ACC112 (cell line): ENCODE data around the gene HEPN1.
A peak's percentile ranks its signal among the peaks of the same experiment; 100 is the strongest.

Source experiments
- H2AFZ ChIP-seq: fragments of 200-600 bp; sonication (generic); one replicate; pipeline ENCODE4 v1.6.0; 2017; ENCODE audit warnings: antibody characterized with exemption, low read length; ENCODE audit not compliant: unreplicated experiment
- H3K27ac ChIP-seq: fragments of 200-600 bp; sonication (generic); 2 replicates; pipeline ENCODE4 v1.5.1; 2014; ENCODE audit warnings: low read depth, mild to moderate bottlenecking, antibody characterized with exemption, low read length, moderate library complexity
- H3K27me3 ChIP-seq: fragments of 200-600 bp; sonication (generic); 2 replicates; pipeline ENCODE4 v1.6.1; 2014; ENCODE audit warnings: mild to moderate bottlenecking, antibody characterized with exemption, low read length, moderate library complexity, mixed read lengths; ENCODE audit not compliant: insufficient read depth
- H3K36me3 ChIP-seq: fragments of 200-600 bp; sonication (generic); 2 replicates; pipeline ENCODE4 v1.6.1; 2016; ENCODE audit warnings: mild to moderate bottlenecking, antibody characterized with exemption, low read length, moderate library complexity, mixed read lengths; ENCODE audit not compliant: insufficient read depth
- H3K4me1 ChIP-seq: fragments of 200-600 bp; sonication (generic); one replicate; pipeline ENCODE4 v1.6.1; 2016; ENCODE audit warnings: low read length, mixed read lengths; ENCODE audit not compliant: insufficient read depth, unreplicated experiment, control insufficient read depth
- H3K4me3 ChIP-seq: fragments of 200-600 bp; sonication (generic); 2 replicates; pipeline ENCODE4 v1.5.1; 2014; ENCODE audit warnings: mild to moderate bottlenecking, low read depth, low read length
- H3K79me2 ChIP-seq: fragments of 200-600 bp; sonication (generic); one replicate; pipeline ENCODE4 v1.6.0; 2016; ENCODE audit warnings: low read length; ENCODE audit not compliant: control insufficient read depth, unreplicated experiment, insufficient read depth

The HEPN1 gene

GRCh38 chr11:124928942-124929665 lies 10.1 kb downstream of the HEPN1 start:
- Histone ChIP-seq H3K27ac (no peak overlapping the region), H3K79me2 (no peaks in the 10 kb centered on the region), H3K36me3 (no peaks in the 10 kb centered on the region), H2AFZ (no peak overlapping the region), H3K4me3 (no peak overlapping the region), H3K27me3 (no peaks in the 10 kb centered on the region), H3K4me1 (peaks cover 4% of the 10 kb centered on the region)

GRCh38 chr11:124930799-124931198 lies 11.7 kb downstream of the HEPN1 start:
- Histone ChIP-seq H3K27me3 (no peaks in the 10 kb centered on the region), H2AFZ (no peak overlapping the region), H3K27ac (no peak overlapping the region), H3K4me3 (no peak overlapping the region), H3K4me1 (peaks cover 17% of the 10 kb centered on the region), H3K36me3 (no peaks in the 10 kb centered on the region), H3K79me2 (no peaks in the 10 kb centered on the region)

- Histone ChIP-seq H3K27ac (peak overlapping the region; percentile 52), H3K36me3 (no peaks in the 10 kb centered on the region), H2AFZ (peak overlapping the region; percentile 67), H3K4me1 (peaks cover 17% of the 10 kb centered on the region), H3K79me2 (no peaks in the 10 kb centered on the region), H3K4me3 (peak overlapping the region; percentile 40; the same call in 1 of the 2 replicates), H3K27me3 (no peaks in the 10 kb centered on the region)
Measured at GRCh38 chr11:124934862-124935547, 16.0 kb downstream of the HEPN1 start.

GRCh38 chr11:124935548-124936514 lies 16.8 kb downstream of the HEPN1 start, which contains the start of gene HEPACAM:
HEPACAM (minus strand) TSS chr11:124936047; CDS start chr11:124936006, 41 bp downstream.
- Histone ChIP-seq H2AFZ (peak within 1 kb of the TSS; percentile 67), H3K27ac (peak within 1 kb of the TSS; percentile 52), H3K27me3 (no peaks in the 10 kb centered on the region), H3K79me2 (no peaks in the 10 kb centered on the region), H3K4me1 (peaks cover 17% of the 10 kb centered on the region), H3K4me3 (peak within 1 kb of the TSS; percentile 40; the same call in 1 of the 2 replicates), H3K36me3 (no peaks in the 10 kb centered on the region)

- H2AFZ ChIP-seq = no peak overlapping the region
Measured at GRCh38 chr11:124937336-124937935, 18.4 kb downstream of the HEPN1 start.

GRCh38 chr11:124938206-124938765 lies 19.2 kb downstream of the HEPN1 start:
- H3K4me1 ChIP-seq = peaks cover 17% of the 10 kb centered on the region
- H3K4me3 ChIP-seq = no peak overlapping the region
- no peaks in the 10 kb centered on the region for H3K27me3 ChIP-seq
- no peaks in the 10 kb centered on the region for H3K79me2 ChIP-seq
- no peaks in the 10 kb centered on the region for H3K36me3 ChIP-seq
- no peak overlapping the region for H2AFZ ChIP-seq
- H3K27ac ChIP-seq = no peak overlapping the region

More at GRCh38 chr11:124937336-124937935, 18.4 kb downstream of the HEPN1 start:
- H3K4me1 ChIP-seq = peaks cover 17% of the 10 kb centered on the region
- H3K36me3 ChIP-seq = no peaks in the 10 kb centered on the region
- no peaks in the 10 kb centered on the region for H3K27me3 ChIP-seq
- no peak overlapping the region for H3K27ac ChIP-seq
- H3K4me3 ChIP-seq = no peak overlapping the region
- no peaks in the 10 kb centered on the region for H3K79me2 ChIP-seq

- H3K27ac ChIP-seq = no peak overlapping the region
- no peaks in the 10 kb centered on the region for H3K79me2 ChIP-seq
- H3K4me1 ChIP-seq = peaks cover 14% of the 10 kb centered on the region
- H2AFZ ChIP-seq = no peak overlapping the region
- H3K36me3 ChIP-seq = no peaks in the 10 kb centered on the region
- no peaks in the 10 kb centered on the region for H3K27me3 ChIP-seq
- H3K4me3 ChIP-seq = no peak overlapping the region
Measured at GRCh38 chr11:124938970-124939369, 19.9 kb downstream of the HEPN1 start.

- H2AFZ ChIP-seq = no peak overlapping the region
- no peaks in the 10 kb centered on the region for H3K36me3 ChIP-seq
- H3K79me2 ChIP-seq = no peaks in the 10 kb centered on the region
- H3K4me1 ChIP-seq = no peaks in the 10 kb centered on the region
- H3K27me3 ChIP-seq = no peaks in the 10 kb centered on the region
- H3K27ac ChIP-seq = no peak overlapping the region
- H3K4me3 ChIP-seq = no peak overlapping the region
Measured at GRCh38 chr11:124941703-124942102, 22.7 kb downstream of the HEPN1 start.

GRCh38 chr11:124942466-124943253 lies 23.6 kb downstream of the HEPN1 start:
- no peaks in the 10 kb centered on the region for H3K4me1 ChIP-seq
- H3K27me3 ChIP-seq = no peaks in the 10 kb centered on the region
- no peaks in the 10 kb centered on the region for H3K79me2 ChIP-seq
- no peak overlapping the region for H2AFZ ChIP-seq
- no peak overlapping the region for H3K4me3 ChIP-seq
- no peaks in the 10 kb centered on the region for H3K36me3 ChIP-seq
- H3K27ac ChIP-seq = no peak overlapping the region
